OCI-LY3 (cell line): ENCODE results near the gene KRTAP5-1.

Experiments used
- CTCF ChIP-seq: fragments of 200-600, 300-600 bp; sonication (generic); IDR thresholded peaks from 2 replicates; pipeline ENCODE4 v1.5.1; 2014; ENCODE audit warnings: antibody characterized with exemption, low read length, low read depth
- EZH2phosphoT487 ChIP-seq: fragments of 200-600 bp; shearing (Covaris generic); IDR thresholded peaks from 2 replicates; pipeline ENCODE4 v1.6.1; 2018; ENCODE audit warnings: antibody characterized with exemption, mixed run types, low read depth

- TF ChIP-seq CTCF (no peak), EZH2phosphoT487 (no peak)
These were observed 26.9 kb downstream of the KRTAP5-1 start for GRCh38 chr11:1557904-1558774.
